K562 (cell line): ENCODE results near the gene SLC25A21. TPM values are rescaled to one million over a fixed set of nuclear protein-coding genes. Genes with fewer than 3 reads are reported as not detected.
A peak's percentile ranks its signal among the peaks of the same experiment; 100 is the strongest.

Experiments
- ATAC-seq: fragments of 200-7000 bp; cut with Tn5 transposase; 3 replicates; pipeline ENCODE4 v1.9.1; 2020; ENCODE audit warnings: moderate library complexity
- BruUV-seq: library from RNA; stranded (reverse); fragments of 400-500 nt; replicated peaks from 2 replicates; lab custom pipeline; 2021; lab: Mats Ljungman, UMichigan
- CTCF ChIA-PET: fragments of 300-600 bp; formaldehyde crosslinking; extraction: SDS; loops from one replicate; lab custom pipeline; 2021; ENCODE audit warnings: low intra/inter-chr PET ratio; lab: Yijun Ruan, JAX
- POLR2A ChIA-PET: fragments of 300-600, 350-650 bp; sonication (Branson Sonifier 250); formaldehyde crosslinking; extraction: SDS; loops from one replicate; lab custom pipeline; 2021; ENCODE audit warnings: antibody characterized with exemption, inconsistent platforms; lab: Yijun Ruan, JAX
- DNase-seq, 4 experiments: peaks; one replicate each; pipeline versions ENCODE4 v3.0.0 to v3.0.0-alpha.2; 2011 to 2018; ENCODE audit warnings: low spot score in 3 of 4, mixed read lengths in 3 of 4; ENCODE audit errors: extremely low read depth in 1 of 4
- FAIRE-seq: peaks from 2 replicates; lab custom pipeline; 2011; peaks lifted over from hg19 to GRCh38; lab: Jason Lieb, UNC
- H2AFZ ChIP-seq: 2 replicates; pipeline ENCODE4 v1.6.0; 2011; ENCODE audit warnings: low read depth, low read length, control low read depth, inconsistent platforms
- H3K27ac ChIP-seq: fragments of 200-600 bp; 3 replicates; pipeline ENCODE4 v1.8.0; 2011; ENCODE audit warnings: low read depth, mild to moderate bottlenecking, control low read depth, inconsistent platforms, low read length, moderate library complexity, mixed read lengths; ENCODE audit errors: extremely low read depth
- H3K27me3 ChIP-seq, 2 experiments: fragments of 300-600 bp in 1 of 2; 2 replicates in 1 of 2; 3 replicates in 1 of 2; pipeline versions ENCODE4 v1.6.0 to v1.8.0; 2011; ENCODE audit warnings: inconsistent platforms in 2 of 2, low read length in 2 of 2, mild to moderate bottlenecking in 1 of 2, mixed read lengths in 1 of 2, moderate library complexity in 1 of 2; ENCODE audit not compliant: control insufficient read depth in 2 of 2, insufficient read depth in 2 of 2
- H3K36me3 ChIP-seq: fragments of 300-600 bp; 3 replicates; pipeline ENCODE4 v1.8.0; 2011; ENCODE audit warnings: mild to moderate bottlenecking, low read length, inconsistent platforms; ENCODE audit not compliant: control insufficient read depth, insufficient read depth
- H3K4me1 ChIP-seq, 2 experiments: fragments of 200-600 bp in 1 of 2; replicated peaks in 1 of 2; 2 replicates in 1 of 2; 3 replicates in 1 of 2; pipeline versions ENCODE4 v1.5.1 to v1.8.0; 2011; ENCODE audit warnings: inconsistent platforms in 2 of 2, low read length in 2 of 2, mild to moderate bottlenecking in 1 of 2, mixed read lengths in 1 of 2, moderate library complexity in 1 of 2; ENCODE audit not compliant: control insufficient read depth in 2 of 2, insufficient read depth in 2 of 2
- H3K4me2 ChIP-seq: 2 replicates; pipeline ENCODE4 v1.6.1; 2011; ENCODE audit warnings: low read length, control low read depth, inconsistent platforms, mixed read lengths; ENCODE audit not compliant: insufficient read depth
- H3K4me3 ChIP-seq: fragments of 200-600 bp; sonication (generic), shearing (Covaris generic); 2 replicates; pipeline ENCODE4 v1.5.1; 2016; ENCODE audit warnings: control low read depth, inconsistent platforms
- H3K79me2 ChIP-seq: fragments of 200-600 bp; 3 replicates; pipeline ENCODE4 v1.8.0; 2011; ENCODE audit warnings: low read length, inconsistent platforms; ENCODE audit not compliant: control insufficient read depth, insufficient read depth
- H3K9ac ChIP-seq, 2 experiments: 2 replicates each; pipeline versions ENCODE4 v1.6.0 to v1.6.1; 2011; ENCODE audit warnings: low read depth in 2 of 2, low read length in 2 of 2, control low read depth in 1 of 2, inconsistent platforms in 1 of 2, mild to moderate bottlenecking in 1 of 2, mixed read lengths in 1 of 2; ENCODE audit not compliant: insufficient read depth in 1 of 2
- H3K9me1 ChIP-seq: one replicate; pipeline ENCODE4 v1.6.0; 2011; ENCODE audit warnings: inconsistent platforms, mild to moderate bottlenecking, low read length, moderate library complexity; ENCODE audit not compliant: control insufficient read depth, insufficient read depth
- H3K9me3 ChIP-seq: replicated peaks from 2 replicates; pipeline ENCODE4 v1.5.1; 2011; ENCODE audit warnings: low read depth, low read length, inconsistent platforms; ENCODE audit not compliant: control insufficient read depth, insufficient read depth
- H4K20me1 ChIP-seq: replicated peaks from 2 replicates; pipeline ENCODE4 v1.6.1; 2011; ENCODE audit warnings: low read length, inconsistent platforms, mixed read lengths; ENCODE audit not compliant: control insufficient read depth, insufficient read depth
- AFF1 ChIP-seq, 2 experiments: fragments of 450-650 bp; IDR thresholded peaks; 2 replicates each; pipeline ENCODE4 v1.6.1; 2018; ENCODE audit warnings: mild to moderate bottlenecking in 2 of 2, low read depth in 1 of 2; ENCODE audit not compliant: partially characterized antibody in 2 of 2
- DNMT1 ChIP-seq: fragments of 450-650 bp; IDR thresholded peaks from 2 replicates; pipeline ENCODE4 v1.6.1; 2016; ENCODE audit warnings: antibody characterized with exemption, mild to moderate bottlenecking
- EGR1 ChIP-seq: fragments of 450-650 bp; conservative IDR thresholded peaks from 2 replicates; pipeline ENCODE4 v1.6.1; 2017; ENCODE audit warnings: mild to moderate bottlenecking
- FOXK1 ChIP-seq: sonication (generic); formaldehyde crosslinking; IDR thresholded peaks from 2 replicates; pipeline ENCODE4 v1.8.0; 2022; ENCODE audit warnings: missing genetic modification reagents, mild to moderate bottlenecking, borderline replicate concordance
- GTF2F1 ChIP-seq: IDR thresholded peaks from 2 replicates; pipeline ENCODE4 v1.6.1; 2011; ENCODE audit warnings: low read depth, low read length, improper control_type of control experiment
- HMGXB4 ChIP-seq: sonication (generic); formaldehyde crosslinking; IDR thresholded peaks from 2 replicates; pipeline ENCODE4 v1.8.1; 2023; ENCODE audit warnings: mild to moderate bottlenecking, missing genetic modification reagents
- MTA2 ChIP-seq: fragments of 450-650 bp; IDR thresholded peaks from 2 replicates; pipeline ENCODE4 v1.6.1; 2016; ENCODE audit warnings: low read depth
- PCBP1 ChIP-seq: fragments of 200-400 bp; formaldehyde crosslinking; IDR thresholded peaks from 2 replicates; pipeline ENCODE4 v1.6.1; 2018; ENCODE audit warnings: mild to moderate bottlenecking, low read depth, low read length; ENCODE audit not compliant: poor library complexity, severe bottlenecking
- SAP30 ChIP-seq: fragments of 200-600 bp; sonication (generic); IDR thresholded peaks from 2 replicates; pipeline ENCODE4 v1.6.1; 2012; ENCODE audit warnings: borderline replicate concordance, low read depth, mild to moderate bottlenecking, moderate library complexity, low read length, control low read depth, inconsistent platforms; ENCODE audit not compliant: insufficient read depth, poor library complexity, severe bottlenecking
- TCF3 ChIP-seq: sonication (generic); formaldehyde crosslinking; IDR thresholded peaks from 2 replicates; pipeline ENCODE4 v1.4.0; 2020; ENCODE audit warnings: mild to moderate bottlenecking, missing genetic modification reagents
- ZNF79 ChIP-seq: fragments of 250-450 bp; sonication (Bioruptor Pico); IDR thresholded peaks from 2 replicates; pipeline ENCODE4 v1.4.0; 2020; ENCODE audit warnings: low read depth, mild to moderate bottlenecking, moderate library complexity
- WGBS: fragments of 100-300 bp; shearing (Covaris generic); methylation state at CpG from one replicate; pipeline ENCODE4 v1.1.6; 2016; ENCODE audit warnings: low coverage, mixed read lengths; ENCODE audit not compliant: insufficient coverage; ENCODE audit errors: missing lambda C conversion rate; 5-methylcytosine and 5-hydroxymethylcytosine counted together
- in situ Hi-C: fragments of 300-500 bp; cut with MboI; formaldehyde crosslinking; loops from 4 replicates; pipeline ENCODE4 v1.15.0; 2018; ENCODE audit warnings: inconsistent platforms, mixed read lengths
- intact Hi-C: fragments of 100-400 bp; cut with micrococcal nuclease; formaldehyde crosslinking; loops from 2 replicates; pipeline ENCODE4 v1.14.2; 2022
- polyA plus RNA-seq, 8 experiments: library from polyadenylated mRNA; depleted of rRNA in 4 of 8; stranded (reverse) in 5 of 8; unstranded in 3 of 8; fragments of >200 nt; fragmentation: Nextera tagmentation in 2 of 8; fragmentation: Illumina TruSeq in 1 of 8; extraction: Ambion mirVana in 2 of 8; extraction: Trizol in 1 of 8; gene quantifications; 2 replicates each; pipeline versions ENCODE4 v1.2.1 to v1.2.3, GENCODE V29; 2011 to 2014; ENCODE audit warnings: inconsistent platforms in 1 of 8, missing spikeins in 1 of 8
- total RNA-seq, 7 experiments: library from RNA; depleted of rRNA in 6 of 7; stranded (reverse); fragments of >200 nt in 6 of 7; fragmentation: Illumina TruSeq in 2 of 7; extraction: Trizol in 2 of 7; gene quantifications; 2 replicates each; pipeline versions ENCODE4 v1.2.1 to v1.2.3, GENCODE V29; 2011 to 2021; ENCODE audit warnings: low replicate concordance in 1 of 7

SLC25A21 gene
- total and polyA plus RNA-seq, 9 of the 15 experiments (the other 6 are each of a cell fraction or from before 2014, with no cell fraction given) = 15.2 to 46.7 (median 28.7) TPM

- no peak for TF ChIP-seq AFF1 (IDR thresholded peaks at IDR 0.05; ENCODE audit: low read depth in 1 of 2, partially characterized antibody in 2 of 2)
- TF ChIP-seq TCF3 (CRISPR knock-in tag) = peak; percentile 53
- TF ChIP-seq MTA2 = no peak; the same call in 1 of the 2 replicates
- TF ChIP-seq DNMT1 = no peak
- no peak for TF ChIP-seq EGR1
- TF ChIP-seq, all 486 proteins: peak for 6
Observed at GRCh38 chr14:36880276-36880675, 292.1 kb downstream of the SLC25A21 start (continued).

GRCh38 chr14:36879558-36879957 lies 292.8 kb downstream of the SLC25A21 start:
- DNase-seq (no peak), FAIRE-seq (no peak), ATAC-seq (no peak)
- TF ChIP-seq PCBP1 (no peak), SAP30 (no peak), HMGXB4 (CRISPR knock-in tag) (no peak), ZNF79 (no peak), GTF2F1 (no peak), FOXK1 (CRISPR knock-in tag) (no peak)
- Histone ChIP-seq H3K4me2 (no peak overlapping the region), H3K4me3 (no peak overlapping the region), H4K20me1 (no peaks in the 10 kb centered on the region), H3K36me3 (no peaks in the 10 kb centered on the region), H3K9me3 (no peaks in the 10 kb centered on the region), H3K27ac (no peak overlapping the region), H2AFZ (no peak overlapping the region), H3K27me3 (no peaks in the 10 kb centered on the region), H3K4me1 (peaks cover 0 to 10% of the 10 kb centered on the region in 2 experiments; a peak in 2 of 5 replicates), H3K9me1 (no peaks in the 10 kb centered on the region), H3K79me2 (no peaks in the 10 kb centered on the region), H3K9ac (no peak overlapping the region)
- intact Hi-C loops = no loop called here
- 63% methylated on average over 2 of the region's 2 CpGs for WGBS
- CTCF ChIA-PET = no interaction called here
- POLR2A ChIA-PET = no interaction called here
- BruUV-seq = no TSS peak
- in situ Hi-C loops = no loop called here
